GM18951 (cell line): ENCODE data around the gene EIF6.

ENCODE experiments used
- POLR2A ChIP-seq: IDR thresholded peaks from 4 replicates; pipeline ENCODE4 v1.6.1; 2011; ENCODE audit warnings: mild to moderate bottlenecking; ENCODE audit not compliant: insufficient read length, insufficient read depth; ENCODE audit errors: extremely low read depth
- in situ Hi-C: fragments of 300-500 bp; cut with MboI; formaldehyde crosslinking; loops from one replicate; pipeline ENCODE4 v1.12.0; 2022; ENCODE audit warnings: low sequenced_read_pairs, mixed read lengths, inconsistent platforms; ENCODE audit not compliant: unreplicated experiment

EIF6 gene

DNA sequence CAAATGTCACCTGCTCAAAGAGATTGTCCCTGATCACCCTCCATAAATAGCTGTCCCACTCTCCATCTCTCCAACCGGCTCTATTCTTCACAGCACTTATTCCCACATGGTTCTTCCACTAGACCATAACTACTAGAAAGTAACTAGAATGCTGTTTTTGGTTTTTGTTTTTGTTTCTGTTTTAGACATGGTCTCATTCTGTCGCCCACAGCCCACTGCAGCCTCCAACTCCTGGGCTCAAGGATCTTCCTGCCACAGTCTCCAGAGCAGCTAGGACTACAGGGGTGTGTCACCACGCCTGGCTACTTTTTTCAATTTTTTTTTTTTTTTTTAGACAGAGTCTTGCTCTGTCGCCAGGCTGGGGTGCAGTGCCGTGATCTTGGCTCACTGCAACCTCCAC, 45.8 kb downstream of the EIF6 start:
- no peak for TF ChIP-seq POLR2A
- in situ Hi-C loops: no loop called here

DNA sequence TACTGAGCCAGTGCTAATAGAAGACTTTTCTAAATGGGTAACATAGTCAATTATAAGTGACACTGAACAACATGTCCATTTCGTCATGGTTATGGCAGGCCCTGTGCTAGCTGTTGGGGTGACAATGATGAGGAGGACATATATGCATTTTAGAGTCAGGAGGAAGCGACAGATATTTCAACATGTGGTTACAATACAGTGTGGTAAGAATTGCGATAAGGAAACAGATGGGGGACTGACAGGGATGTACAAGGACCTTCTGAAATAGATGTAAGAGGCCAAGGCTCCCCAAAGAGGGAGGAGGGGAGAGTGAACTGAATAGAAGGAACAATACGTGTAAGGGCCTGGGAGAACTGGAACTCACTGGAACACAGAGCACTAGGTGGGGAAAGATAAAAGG, 46.4 kb downstream of the EIF6 start:
- TF ChIP-seq POLR2A: no peak
- in situ Hi-C loops: no loop called here

DNA sequence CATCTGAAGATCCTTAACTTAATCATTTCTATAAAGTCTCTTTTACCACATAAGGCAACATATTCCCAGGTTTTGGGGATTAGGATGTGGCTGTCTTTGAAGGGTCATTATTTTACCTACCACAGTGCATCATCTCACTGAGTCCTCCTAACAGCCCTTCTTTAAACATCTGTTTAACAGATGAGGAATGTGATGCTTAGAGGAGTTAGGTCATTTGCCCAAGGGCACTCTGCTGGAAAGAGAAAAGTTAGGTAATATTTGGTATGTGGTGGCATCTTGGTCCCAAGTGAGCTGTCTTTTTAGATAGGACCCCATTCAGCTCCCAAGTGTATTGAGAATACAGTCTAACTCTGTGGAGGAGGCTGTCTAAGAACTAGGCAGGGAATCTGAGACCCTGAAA, 47.1 kb downstream of the EIF6 start:
- TF ChIP-seq POLR2A: no peak

DNA sequence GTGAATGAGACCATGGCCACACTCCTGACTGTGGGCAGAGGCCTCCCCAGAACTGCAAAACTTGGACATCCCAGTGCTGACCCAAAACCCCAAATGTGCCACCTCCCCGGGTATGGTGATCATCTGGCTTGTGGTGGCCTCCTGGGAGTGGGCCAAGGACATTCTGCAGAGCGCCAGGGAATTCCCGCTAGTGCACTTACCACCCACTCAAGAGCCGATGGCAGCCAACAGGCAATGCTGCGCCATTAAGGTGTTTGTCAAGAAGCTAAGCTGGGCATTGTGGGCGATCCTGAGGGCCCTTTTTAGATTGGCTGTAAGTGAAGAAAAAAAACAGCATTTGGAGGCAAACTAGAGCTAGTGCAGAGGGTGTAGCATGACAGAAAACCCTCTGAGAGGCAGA, 48.7 kb downstream of the EIF6 start:
- no peak for TF ChIP-seq POLR2A
- in situ Hi-C loops: no loop called here

More for the DNA sequence above, 47.1 kb downstream of the EIF6 start:
- in situ Hi-C loops: no loop called here

DNA sequence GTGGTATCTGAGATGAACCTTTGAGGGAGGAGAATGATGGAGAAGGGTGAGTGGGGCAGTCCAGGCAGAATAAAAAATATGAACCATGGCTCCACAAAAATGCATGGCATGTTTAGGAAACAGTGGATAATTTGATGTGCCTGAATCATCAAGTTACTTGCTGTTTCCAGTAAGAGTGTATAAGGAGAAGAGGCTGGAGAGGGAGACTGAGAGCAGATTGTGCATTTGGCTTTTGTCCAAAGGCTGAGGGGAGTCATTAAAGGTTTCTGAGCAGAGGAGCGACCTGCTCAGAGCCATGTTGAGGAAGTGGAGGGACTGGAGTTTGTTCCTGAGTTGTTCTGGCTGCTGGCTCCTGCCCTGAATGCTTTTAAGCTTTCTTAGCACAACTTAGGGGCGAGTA, 52.0 kb downstream of the EIF6 start:
- TF ChIP-seq POLR2A: no peak
- in situ Hi-C loops: no loop called here
